SH-SY5Y (cell line): ENCODE data around the gene IGSF3.

ENCODE experiments used
- GATA2 ChIP-seq: IDR thresholded peaks from 2 replicates; pipeline ENCODE4 v1.6.1; 2011; ENCODE audit warnings: mild to moderate bottlenecking, low read depth, low read length
- GATA3 ChIP-seq: IDR thresholded peaks from 2 replicates; pipeline ENCODE4 v1.6.1; 2011; ENCODE audit warnings: low read depth, mild to moderate bottlenecking, low read length, moderate library complexity

- TF ChIP-seq GATA2 = no peak
- no peak for TF ChIP-seq GATA3
Measured at GRCh38 chr1:116664978-116665371, 2.6 kb downstream of the IGSF3 start.
